HG03097 (cell line): Measurements from ENCODE around the gene PPP1CB.

Experiments used
- ATAC-seq: cut with Tn5 transposase; IDR thresholded peaks from one replicate; pipeline ENCODE4 v1.9.1; 2021; ENCODE audit not compliant: unreplicated experiment, low FRiP score

The PPP1CB gene

DNA sequence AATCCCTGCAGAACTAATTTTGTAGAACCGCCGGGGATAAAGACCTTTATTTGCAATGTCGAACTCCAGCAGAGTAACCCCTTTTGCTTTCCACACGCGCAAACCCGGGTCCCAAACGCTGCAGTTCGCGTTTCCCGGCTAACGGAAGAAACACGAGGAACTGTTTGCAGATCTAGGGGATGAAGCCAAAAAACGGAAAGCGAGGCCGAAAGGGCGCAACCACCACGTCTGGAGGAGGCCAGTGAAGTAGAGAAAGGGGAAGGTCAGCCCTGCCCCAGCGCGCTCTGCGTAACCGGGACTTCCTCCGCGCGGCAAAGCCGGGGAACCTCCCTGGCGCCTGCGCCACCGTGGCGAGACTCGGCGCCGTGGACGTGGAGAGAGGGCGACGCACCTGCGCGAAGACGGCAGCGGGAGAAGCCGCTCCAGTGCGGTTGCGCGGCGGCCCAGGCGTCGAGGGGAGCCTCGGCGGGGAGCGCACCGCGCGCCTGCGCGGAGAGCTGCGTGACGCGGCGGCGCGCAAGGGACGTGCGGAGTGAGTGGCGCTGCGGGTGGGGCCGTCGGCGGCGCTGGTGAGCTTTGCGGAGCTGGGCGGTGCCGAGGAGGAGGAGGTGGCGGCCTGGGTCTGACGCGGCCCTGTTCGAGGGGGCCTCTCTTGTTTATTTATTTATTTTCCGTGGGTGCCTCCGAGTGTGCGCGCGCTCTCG, at the start of gene PPP1CB:
TSS of gene PPP1CB (plus strand) at position 579 of the 704 bp plus-strand sequence. CDS start 295 bp downstream, outside the sequence.
- peak; percentile 77 for ATAC-seq

DNA sequence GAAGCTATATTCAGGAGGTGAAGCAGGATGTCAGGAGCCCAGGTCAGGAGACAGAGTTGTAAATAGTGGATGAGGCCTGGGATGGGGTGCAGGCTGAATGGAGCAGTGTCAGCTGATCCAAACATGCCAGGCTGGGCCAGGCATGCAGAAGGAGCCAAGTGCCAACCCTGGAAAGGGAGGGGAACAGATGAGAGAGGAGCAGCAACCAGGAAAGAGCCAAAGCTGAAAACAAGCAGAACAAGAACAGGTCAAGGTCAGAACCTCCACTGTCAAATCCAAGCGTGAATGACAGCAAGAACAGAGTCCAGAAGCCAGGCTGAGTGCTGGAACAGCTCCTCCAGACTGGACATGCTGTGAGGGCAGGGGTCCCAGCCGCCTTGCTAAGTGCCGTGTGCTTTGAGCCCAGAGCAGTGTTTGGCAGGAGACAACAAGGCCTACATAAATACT, 49.2 kb upstream of the PPP1CB start:
- ATAC-seq = no peak

DNA sequence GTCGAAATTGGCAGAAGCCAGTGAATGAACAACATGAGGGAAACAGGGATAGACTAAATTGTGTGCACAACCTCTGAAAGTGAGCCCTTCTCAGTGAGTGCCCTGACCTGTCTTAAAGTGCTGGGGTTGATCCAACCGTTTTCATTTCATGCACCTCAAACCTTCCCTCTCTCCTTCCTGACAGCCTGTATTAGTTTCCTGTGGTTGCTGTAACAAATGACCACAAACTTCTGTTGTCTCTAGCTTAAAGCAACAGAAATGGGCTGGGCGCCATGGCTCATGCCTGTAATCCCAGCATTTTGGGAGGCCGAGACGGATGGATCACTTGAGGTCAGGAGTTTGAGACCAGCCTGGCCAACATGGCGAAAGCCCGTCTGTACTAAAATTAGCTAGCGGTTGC, 48.8 kb upstream of the PPP1CB start:
- ATAC-seq = no peak

DNA sequence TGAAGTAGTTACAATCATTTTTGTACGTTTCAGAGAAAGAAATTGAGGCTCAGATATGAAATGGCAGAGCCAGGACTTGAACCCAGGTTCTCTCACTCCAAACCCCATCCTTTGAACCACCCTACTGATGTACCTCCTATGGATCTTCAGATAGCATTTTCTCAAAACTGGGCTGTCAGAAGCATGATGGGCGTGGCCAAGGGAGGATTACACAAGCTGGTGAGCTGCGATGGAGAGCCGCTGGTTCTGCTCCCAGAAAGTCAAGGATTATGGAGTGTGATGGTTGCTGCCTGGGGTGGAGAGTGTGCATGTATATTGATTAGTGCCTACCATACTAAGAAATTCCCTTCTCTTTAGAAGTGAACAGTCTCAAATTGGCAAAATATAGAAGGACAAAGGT, 47.0 kb upstream of the PPP1CB start:
- ATAC-seq = no peak

DNA sequence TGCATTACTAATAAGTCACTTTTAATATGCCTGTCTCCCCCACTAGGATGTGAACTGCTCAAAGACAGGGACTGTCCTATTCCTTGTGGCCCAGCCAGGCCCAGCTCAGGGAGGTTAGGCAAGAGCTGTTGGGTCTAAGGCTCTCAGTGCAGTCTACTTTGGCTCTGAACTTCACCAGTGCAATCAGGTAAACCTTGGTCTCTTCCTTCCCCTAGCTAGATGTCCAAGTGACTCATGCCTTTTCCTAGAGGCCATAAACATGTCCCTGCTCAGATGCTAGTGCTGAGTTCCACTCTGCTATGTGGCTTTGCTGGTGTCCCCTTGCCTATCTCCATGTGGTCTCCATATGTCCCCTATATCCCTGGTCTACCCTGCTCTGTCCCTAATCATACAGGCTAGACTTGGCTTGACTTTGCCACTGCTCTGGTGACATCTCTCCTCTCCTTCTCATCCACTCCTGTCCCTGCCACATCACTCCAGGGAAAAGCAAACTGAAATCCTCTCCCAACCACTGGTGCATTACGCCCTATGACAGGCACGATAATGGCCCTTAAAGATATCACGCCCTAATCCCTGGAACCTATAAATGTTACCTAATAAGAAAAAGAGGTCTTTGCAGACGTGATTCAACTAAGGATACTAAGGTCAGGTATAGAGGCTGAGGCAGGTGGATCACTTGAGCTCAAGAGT, 45.7 kb upstream of the PPP1CB start:
- ATAC-seq = no peak

DNA sequence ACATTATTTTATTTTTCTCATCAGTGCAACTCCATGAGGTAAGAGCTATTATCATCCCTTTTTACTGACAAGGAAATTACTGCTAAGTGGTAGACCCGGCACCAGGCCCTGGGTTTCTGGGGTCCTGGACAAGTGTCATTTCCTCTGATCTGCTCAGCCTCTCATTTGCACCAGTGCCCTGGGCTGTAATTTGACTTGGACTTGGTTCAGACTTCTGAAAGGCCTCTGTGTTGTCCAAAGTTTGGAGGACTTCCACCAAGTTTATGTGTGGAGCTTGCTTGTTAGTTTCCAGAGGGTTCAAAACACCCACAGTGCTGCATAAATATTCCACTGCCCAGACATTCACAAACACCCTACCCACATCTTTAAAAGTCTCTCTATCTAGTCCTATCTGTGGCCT, 44.0 kb upstream of the PPP1CB start:
- no peak for ATAC-seq

DNA sequence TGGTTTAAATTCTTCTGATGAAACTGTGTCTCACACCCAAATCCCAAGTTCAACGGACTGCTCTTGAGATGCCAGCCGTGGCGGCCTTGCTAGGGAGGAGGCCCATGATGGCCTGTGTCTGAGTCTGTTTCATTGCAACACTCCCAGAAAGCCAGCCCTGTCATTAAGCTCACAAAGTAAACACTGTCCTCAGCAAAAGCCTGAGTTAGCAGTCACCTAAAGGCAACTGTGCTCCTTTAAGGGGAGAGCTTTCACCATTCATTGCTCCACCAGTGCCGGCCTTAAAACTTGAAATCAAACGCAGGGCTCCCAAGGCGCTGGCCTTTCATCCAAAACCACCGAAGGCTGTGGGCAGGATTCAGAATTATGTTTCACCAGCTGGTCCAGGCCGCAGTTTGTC, 42.5 kb upstream of the PPP1CB start:
- ATAC-seq = no peak

- ATAC-seq = no peak
Observed at GRCh38 chr2:28710545-28710944, 41.1 kb upstream of the PPP1CB start.

DNA sequence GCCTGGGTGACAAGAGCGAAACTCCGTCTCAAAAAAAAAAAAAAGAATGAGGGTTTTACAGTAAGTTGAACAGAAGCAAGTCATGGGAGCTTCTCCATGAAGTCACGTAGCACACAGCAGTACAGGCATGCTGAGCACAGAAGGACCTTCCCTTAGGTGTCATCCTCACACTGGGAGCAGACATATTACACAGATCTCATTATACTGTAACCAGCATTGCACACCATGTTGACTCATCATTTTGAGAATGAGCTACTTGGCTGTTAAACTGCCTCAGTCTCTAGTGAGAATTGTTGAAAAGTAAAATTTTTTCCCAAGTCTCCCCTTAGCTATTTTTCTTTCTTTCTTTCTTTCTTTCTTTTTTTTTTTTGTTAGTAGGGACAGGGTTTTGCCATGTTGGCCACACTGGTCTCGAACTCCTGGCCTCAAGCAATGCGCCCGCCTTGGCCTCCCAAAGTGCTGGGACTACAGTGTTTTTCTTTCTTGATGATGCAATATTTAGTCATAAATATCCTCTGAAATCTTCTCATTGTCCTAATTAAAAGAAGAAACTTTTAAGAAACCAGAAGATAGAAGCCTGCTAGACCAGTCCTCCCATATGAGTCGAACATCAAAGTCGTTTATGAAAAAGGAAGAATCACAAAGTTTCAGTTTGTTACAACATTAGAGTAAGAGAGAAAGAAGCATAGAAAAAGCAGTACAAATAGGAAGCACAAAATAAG, 37.9 kb upstream of the PPP1CB start:
- ATAC-seq = no peak

DNA sequence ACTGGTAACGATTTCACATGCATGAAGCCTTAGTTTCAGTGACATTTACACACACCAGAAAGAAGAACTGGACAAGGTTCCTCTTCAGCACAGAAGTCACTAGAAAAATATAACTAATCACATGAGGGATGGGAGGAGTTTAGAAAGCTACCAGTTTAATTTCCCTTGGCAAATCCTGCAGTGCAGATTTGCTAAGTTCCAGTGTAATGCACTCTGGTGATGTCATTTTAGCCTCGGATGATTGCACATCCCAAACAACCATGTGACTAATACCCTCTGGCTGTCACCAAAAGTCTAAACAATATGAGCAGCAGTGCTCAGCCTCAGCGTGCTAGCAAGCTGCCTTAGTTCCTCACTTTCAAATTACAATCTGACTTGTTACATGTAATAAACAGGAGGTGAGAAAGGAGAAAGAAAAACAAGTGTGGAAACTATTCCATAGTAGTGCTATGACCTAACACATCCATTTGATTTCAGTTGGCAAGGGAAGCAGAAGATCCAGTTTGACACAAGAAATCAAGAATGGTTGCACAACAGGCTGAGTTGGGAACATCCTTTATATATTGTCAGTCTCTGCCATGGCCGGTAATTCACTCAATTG, 35.3 kb upstream of the PPP1CB start:
- no peak for ATAC-seq

GRCh38 chr2:28717339-28717758, 34.3 kb upstream of the PPP1CB start:
- no peak for ATAC-seq

DNA sequence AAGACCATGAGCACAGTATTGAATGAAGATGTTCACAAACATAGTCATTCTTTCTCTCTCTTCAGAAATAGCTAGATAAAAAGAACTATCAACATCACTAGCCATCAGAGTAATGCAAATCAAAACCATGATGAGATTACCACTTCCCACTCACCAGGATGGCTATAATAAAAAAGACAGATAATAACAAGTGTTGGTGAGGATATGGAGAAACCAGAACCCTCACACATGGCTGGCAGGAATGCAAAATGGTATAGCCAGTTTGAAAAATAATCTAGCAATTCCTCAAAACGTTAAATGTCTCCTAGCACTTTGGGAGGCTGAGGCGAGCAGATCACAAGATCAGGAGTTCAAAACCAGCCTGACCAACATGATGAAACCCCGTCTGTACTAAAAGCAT, 31.3 kb upstream of the PPP1CB start:
- no peak for ATAC-seq

DNA sequence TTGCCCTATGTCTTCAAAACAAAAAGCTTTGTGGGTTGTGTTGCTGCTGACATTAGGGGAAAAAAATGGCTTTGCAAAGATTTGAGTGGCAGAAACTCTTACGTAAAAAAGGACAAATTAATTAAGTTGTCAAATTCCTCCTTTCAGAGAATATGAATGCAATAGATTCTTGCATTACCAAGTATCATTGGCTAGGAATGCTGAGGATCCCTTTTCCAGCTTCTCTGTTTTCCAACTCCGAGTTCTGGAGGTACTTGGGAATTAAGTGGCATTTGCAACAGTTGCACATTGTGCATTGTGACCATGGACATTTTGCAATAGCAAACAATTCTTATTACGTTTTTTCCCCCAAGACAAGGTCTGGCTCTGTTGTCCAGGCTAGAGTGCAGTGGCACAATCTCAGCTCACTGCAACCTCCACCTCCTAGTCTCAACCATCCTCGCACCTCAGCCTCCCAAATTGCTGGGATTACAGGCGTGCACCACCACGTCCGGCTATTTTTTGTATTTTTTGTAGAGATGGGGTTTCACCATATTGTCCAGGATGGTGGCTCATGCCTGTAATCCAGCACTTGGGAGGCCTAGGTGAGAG, 29.9 kb upstream of the PPP1CB start:
- ATAC-seq = no peak

- ATAC-seq = no peak
Observed at GRCh38 chr2:28725021-28725711, 26.5 kb upstream of the PPP1CB start.

DNA sequence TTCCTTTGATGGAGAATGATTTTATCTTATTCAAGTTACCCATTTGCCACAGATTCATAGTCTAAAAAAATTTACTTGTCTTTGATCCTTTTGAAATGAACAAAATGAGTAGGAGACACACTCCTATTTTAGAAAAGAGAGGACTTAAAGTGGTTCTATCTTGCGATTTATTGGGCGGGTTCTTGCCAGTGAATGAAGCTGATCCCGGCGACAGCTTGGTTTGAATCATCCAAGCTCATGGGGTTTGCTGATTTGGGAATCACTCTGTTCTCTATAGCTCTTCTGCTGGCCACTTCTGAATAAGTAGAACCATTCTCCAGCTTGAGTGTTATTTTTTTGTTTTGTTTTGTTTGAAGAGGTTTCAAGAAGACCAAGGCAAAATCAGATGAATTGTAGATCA, 25.5 kb upstream of the PPP1CB start:
- ATAC-seq = no peak

DNA sequence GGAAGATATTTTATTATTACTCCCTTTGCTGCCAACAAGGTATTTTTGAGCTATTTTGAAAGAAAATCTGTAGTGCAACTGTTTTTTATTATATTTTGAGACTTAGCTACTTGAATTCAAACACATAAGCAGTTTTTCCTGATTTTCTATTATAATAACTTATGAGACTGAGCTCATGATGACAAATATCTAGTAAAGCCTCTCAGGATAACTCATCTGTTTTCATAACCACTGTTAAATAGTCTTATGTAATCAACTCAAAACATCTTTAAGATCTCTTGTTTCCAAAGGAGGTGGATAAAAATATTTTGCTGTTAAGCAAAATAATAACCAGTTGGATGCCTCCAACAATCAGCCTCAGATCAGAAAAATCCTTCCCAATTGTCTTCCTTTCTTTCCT, 21.9 kb upstream of the PPP1CB start:
- ATAC-seq = no peak

GRCh38 chr2:28730641-28731146, 20.9 kb upstream of the PPP1CB start:
- no peak for ATAC-seq

DNA sequence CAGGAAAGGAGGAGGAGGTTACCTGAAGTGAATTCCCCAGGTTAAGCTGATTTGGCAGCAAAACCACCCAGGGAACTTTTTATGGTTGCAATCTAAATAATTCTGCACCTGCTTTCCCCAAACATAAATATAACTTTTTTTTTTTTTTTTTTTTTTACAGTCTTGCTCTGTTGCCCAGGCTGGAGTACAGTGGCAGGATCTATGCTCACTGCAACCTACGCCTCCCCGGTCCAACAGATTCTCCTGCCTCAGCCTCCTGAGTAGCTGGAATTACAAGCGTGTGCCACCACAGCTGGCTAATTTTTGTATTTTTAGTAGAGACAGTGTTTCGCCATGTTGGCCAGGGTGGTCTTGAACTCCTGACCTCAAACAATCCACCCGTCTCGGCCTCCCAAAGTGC, 16.1 kb upstream of the PPP1CB start:
- ATAC-seq = no peak

GRCh38 chr2:28736034-28736433, 15.6 kb upstream of the PPP1CB start:
- no peak for ATAC-seq

DNA sequence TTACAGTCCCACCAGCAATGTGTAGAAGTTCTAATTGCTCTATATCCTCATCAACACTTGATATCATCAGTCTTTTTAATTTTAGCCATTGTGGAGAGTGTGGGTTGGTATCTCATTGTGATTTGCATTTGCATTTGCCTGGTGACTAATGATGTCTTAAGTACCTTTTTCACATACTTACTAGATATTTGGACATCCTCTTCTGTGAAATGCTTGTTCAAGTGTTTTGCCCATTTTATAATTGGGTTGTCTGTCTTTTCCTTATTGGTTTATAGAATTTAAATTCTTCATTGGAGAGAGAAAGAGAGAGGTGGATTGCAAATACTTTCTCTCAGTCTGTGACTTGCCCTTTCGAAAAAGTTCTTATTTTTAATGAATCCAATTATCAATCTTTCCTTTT, 14.0 kb upstream of the PPP1CB start:
- no peak for ATAC-seq
